HG03045 (cell line): ENCODE data around the gene ATP8A2.

Experiments
- ATAC-seq: cut with Tn5 transposase; IDR thresholded peaks from one replicate; pipeline ENCODE4 v1.9.1; 2021; ENCODE audit warnings: mild to moderate bottlenecking, moderate library complexity; ENCODE audit not compliant: unreplicated experiment

The ATP8A2 gene

DNA sequence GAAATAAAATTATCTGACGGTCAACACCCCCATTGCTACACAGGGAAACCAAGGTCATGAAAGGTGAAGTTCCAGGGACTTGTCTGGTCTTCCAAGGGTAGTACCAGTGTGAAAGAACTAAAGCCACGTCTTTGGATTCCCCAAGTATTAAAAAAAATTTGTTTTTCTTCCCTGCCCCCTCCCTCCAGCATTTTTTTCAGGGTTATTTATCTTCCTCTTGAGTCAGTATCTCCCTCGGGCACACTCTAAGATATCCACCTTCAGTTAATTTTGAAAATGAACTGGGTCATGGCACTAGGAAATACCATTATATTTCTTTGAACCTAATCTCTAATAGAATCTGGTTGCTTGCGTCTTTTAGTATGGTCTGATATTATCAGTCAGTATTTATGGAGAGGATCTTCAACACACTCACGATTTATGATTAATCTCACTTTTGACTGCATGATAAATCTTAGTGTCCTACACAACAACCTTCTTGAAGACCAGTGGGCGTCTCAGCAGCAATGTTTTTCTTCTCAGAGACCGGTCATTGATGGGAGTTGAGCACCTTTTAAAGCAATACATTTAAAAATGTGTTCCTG lies 9.1 kb downstream of the ATP8A2 start:
- ATAC-seq, result no peak

DNA sequence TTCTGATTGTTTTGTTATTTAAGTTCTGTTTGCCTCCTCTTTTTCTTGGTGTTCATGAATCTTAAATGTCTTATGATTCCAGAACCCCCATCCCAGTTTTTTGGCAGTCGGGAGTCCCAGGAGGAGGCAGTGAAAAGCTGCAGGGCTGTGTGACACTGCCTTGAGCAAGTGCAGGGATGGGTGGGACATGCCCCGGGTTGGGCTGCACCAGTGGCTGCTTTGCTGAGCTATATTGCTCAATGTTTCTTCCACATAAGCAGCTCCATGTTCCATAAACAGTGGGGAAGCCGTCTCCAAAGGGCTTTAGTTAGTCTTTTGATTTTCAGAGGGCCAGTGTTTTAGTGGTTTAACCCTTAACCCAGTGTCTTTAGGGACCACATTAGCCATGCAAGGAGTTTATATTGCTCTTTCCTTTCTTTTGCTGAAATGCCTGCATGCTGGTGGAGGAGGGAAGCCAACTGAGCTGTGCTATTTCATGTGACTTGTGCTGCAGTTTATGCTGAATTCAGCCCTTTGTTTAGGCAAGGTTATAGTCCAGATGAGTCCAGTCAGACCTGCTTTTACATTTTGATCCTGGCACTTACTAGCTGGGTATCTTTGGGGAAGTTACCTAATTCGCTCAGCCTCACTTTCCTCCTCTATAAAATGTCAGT lies 13.1 kb downstream of the ATP8A2 start:
- ATAC-seq, result no peak

DNA sequence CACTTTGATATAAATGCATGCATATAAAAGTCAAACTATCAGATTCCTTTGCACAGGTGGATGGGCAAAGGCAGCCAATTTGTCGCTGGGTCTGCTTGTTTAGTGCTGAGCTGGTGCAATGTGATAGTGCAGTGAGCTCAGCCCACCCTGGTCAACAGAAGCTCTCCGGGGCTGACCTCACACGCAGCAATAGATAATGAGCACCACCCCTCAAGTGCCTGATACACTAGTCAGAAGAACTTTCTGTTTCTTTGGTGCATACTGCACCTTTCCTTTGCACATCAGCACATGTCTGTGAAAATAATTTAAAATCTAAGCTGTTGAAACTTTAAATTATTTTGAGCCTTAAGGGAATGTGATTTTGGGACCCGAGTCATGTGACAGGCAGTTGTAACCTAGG lies 20.2 kb downstream of the ATP8A2 start:
- no peak for ATAC-seq

DNA sequence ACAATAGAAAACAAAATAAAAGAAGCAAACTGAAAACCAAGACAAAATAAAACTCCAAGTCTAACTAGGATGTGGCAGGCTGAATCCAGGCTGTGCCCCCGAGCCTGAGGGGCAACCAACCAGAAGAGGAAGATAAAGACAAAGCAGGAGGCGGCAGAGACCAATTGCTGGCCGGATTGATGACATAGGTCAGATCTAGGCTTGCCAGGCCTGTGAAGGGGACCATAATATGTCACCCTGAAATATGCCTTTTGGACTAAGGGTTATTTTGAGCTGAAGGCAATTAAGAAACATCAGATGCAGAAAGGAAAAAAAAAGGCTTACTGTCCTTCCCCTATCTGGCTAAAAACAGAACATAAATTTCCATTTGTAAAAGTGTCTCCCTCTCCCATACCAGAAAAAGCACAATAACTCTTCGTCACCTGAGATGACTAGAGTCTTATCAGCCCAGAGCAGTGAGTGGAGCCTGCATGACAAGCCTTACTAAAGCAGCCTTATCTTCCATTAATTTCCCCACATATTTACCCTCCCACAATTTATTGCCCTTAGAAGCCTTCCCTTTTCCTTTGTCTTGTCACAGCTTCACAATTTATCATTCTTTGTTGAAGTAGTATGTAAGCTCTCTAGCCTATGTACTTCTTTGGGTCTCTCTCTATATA lies 22.8 kb downstream of the ATP8A2 start:
- ATAC-seq, result no peak

DNA sequence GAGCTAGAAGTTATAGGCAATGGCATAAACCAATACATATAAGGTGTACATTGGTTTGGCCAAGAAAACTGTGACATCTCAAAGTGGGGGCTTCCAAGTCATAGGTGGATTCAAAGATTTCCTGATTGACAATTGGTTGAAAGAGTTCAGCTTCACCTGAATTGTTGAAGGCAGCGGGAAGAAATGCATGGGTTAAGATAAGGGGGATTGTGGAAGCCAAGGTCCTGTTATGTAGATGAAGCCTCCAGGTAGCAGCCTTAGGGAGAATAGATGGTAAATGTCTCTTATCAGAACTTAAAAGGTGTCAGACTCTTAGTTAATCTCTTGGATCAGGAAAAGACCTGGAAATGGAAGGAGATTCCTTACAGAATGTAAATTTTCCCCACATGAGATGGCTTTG lies 26.0 kb downstream of the ATP8A2 start:
- ATAC-seq, result no peak

DNA sequence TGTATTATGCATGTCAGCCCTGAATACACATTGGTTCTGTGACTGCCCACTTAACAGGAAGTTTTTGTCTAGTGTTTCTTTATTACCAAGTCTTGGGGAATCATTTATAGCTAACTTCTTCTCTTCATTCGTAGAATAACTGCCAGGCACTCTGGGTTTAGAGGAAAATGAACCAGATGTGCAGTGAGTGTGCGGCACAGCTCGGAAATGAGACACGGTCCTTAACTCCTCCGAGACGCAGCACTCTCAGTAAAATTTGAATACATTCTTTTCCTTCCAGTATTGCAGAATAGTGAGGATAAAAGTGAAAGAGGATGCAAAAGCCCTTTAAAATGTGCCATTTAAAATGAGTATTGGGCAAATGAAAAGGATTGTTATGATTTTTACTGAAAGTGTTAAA lies 29.2 kb downstream of the ATP8A2 start:
- no peak for ATAC-seq

DNA sequence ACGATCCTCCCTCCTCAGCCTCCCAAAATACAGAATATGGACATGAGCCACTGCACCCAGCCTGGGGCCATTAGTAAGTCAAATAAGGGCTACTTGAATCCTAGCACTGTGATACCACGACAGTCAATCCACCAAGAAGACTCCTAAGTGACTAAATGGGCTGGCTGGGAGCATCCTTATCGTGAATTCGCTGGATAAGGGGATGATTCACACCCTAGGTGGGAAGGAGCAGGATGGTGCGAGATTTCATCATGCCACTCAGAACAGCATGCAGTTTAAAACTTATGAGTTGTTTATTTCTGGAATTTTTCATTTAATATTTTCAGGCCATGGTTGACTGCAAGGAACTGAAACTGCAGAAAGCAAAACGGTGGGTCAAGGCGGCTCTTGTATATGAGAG lies 30.2 kb downstream of the ATP8A2 start:
- ATAC-seq, result no peak

DNA sequence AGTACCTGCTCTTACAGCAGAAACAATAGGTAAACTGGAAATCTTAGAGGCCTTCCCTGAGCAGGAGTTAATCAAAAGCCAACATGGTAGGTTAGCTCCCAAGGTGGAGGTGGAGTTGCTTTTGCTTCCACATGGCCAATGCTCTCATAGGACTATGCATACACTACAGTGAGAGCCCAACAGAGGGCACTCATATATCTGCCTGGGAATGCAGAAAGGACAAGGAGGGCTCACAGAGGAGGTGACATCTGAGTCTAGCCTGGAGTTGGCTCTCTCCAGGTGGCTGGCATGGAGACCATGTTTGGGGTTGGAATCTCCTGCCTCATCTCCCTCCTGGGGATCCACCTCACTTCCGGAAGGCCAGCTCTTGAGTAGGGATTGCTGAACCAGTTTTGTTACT lies 34.6 kb downstream of the ATP8A2 start:
- no peak for ATAC-seq

DNA sequence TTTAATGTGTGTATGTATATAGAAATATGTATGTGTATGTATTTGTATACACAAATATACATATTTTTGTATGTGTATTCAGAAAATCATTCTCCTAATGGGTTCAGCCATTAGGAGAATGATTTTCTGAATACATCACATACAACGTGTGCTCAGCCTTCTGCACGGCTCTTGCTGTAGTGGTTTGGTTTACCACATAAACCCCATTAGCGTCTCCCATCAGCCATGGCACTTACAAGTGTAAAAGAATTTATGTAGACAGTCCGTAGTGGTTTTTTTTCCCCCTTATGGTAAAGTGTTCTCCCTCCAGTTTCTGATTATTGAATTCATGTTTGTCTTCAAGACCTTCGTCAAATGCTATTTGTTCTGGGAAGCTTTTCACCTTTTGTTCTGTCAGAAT lies 38.2 kb downstream of the ATP8A2 start:
- ATAC-seq, result no peak

DNA sequence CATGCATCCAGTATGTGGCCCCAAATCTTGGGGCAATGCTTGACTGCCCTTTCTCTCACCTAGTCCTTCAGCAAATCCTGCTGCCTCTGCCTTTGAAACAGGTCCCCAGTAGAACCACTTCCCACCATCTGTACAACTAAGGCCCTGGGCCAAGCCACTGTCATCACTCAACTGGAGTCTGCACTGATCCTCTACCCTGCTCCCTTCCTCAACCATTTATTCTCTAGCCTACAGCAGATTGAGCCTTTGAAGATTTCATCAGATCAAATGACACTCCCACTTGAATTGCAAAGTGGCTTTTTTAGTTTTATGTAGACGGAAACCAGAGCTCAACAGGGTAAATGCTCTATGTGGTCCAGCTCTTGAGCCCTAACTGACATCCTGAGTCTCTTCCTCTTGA lies 43.5 kb downstream of the ATP8A2 start:
- ATAC-seq, result no peak

DNA sequence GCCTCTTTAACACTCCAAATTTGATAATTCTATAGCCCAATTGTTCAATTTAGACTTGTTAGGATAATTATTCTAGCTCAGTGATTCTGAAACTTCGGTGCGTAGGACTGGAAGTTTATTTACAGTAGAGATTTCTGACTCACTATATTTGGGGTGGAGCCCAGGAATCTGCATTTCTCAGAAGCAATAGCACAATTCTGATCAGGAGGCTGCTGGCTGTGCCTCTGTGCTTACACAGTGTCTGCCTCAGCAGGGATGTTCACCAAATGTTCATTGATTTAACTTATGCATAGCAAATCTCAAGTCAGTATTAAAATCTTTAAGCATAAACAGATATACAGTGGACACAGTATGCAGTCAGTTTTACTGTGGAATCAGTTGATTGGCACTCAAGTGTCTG lies 45.8 kb downstream of the ATP8A2 start:
- no peak for ATAC-seq

DNA sequence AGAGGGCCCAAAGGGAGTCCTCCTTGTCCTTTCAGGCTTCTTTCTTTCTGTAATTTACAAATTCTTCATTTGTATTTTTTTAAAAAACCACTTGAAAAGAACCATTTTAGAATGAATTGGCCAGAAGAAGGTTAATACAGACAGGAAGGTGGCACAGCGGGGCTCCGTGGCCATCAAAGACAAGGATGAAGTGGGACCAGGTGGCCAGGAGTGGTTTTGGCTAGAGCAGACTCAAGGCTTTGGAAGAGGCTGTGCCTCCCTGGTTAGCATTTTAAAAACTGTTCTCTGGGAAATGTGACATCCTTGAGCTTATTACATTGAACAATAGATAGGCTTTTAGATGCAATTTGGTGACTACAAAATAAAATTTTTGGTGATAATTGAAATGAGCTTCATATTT lies 48.4 kb downstream of the ATP8A2 start:
- no peak for ATAC-seq

DNA sequence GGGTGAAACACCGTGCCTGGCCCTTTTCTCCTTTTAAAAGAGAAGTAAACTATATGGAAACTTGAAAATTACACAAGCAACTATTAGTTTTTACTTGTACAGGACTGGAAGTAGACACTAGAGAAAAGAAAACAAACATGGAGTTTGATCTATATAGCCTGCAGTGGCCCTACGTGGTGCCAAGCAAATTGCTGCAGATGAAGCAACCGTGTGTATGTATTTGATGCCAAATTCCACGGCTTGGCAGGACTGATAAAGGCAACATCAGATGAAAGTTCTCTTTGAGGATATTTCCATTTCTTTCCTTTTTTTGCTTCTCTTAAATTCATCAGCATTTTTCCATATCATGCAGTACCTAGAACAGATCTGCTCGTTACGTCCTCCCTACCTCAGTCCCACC lies 49.8 kb downstream of the ATP8A2 start:
- no peak for ATAC-seq

DNA sequence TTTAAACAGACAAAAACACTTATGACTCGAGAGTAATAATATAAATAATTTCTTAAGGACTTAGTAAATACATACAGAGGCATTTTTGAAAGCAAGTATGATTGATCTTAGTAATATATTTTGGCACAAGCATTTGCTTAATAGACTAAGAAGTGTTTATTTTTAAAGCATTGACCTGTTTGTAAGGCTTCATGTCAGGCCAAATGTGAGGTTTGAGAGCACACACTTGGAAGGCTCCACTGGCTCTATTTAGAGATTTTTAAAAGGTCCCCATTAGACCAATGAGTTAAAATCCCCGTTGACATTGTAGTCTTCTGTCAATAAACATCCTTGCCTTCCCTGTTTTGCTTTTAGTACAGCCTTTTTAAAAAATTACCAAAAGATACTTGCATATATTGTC lies 50.4 kb downstream of the ATP8A2 start:
- no peak for ATAC-seq

DNA sequence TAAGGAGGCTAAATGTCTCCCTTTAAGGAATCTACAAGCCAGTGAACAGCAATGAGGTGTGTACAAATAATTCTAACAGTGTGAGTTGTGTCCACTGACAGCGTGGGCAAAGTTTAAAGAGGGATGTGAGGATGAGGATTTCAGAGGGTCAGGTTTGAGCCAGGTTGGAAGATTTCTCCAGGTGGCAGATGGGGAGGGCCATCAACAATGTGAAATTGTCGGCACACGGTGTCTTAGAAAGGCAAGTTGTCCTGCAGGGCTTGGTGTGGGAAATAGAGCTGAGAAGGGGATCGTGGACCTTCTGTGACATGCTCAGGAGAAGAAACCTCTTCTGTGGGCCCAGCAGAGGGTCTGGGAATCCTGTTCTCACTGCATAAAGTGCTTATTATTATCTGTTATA lies 52.1 kb downstream of the ATP8A2 start:
- ATAC-seq, result no peak

DNA sequence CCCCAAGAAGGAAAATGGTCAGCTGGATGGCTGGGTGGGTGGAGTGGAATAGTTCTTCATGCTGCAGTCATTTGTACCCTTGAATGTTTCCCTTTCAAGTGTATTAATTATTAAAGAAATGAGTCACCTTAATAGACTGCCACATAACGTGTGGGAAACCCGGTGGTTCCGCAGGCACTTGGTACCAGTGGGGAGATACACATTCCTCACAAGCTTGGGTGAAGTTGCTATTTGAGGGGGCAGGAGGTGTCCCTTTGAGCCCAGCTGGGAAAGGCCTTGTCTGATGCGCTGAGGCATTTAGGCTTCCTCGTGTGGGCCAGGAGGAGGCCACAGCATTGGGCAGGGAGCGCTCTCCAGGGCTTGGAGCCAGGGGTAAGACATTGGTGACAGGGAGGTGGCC lies 57.7 kb downstream of the ATP8A2 start:
- no peak for ATAC-seq

DNA sequence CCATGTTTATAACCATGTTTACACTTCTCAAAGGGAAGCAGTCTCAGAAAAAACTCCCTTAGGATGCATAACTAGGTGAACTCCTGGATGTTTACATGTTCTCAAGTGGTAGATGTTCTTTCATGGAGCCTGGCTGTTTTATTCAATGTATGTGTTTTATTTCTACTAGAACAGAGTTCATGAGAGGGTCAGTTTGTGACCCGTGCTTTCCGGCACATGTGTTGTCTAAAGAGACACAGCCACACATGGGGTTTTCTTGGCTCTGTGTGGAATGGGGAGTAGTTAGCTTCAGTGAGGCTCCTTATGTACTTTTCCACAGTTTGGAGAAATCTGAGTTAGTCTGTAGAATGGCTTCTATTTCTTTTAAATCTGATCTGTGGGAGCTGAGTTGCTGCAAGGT lies 60.9 kb downstream of the ATP8A2 start:
- ATAC-seq, result no peak

DNA sequence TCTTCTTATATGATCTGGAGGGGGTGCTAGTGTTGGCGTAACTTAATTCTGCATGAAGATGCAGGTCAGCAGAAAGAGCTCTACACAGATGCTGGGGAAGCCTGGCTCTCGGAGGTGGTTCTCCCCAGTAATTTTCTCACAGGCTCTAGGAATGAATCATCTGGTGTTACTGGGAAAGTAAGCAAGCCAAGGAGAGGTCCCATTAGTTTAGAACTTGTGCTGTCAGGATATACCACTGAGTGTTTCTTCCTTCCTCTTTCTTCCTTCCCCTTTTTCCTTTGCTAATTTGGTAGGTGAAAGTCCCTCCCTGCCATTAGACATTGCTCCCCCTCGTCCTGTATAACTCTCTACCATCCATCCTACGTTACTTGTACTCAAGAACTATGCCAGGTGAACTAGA lies 68.3 kb downstream of the ATP8A2 start:
- ATAC-seq, result no peak

DNA sequence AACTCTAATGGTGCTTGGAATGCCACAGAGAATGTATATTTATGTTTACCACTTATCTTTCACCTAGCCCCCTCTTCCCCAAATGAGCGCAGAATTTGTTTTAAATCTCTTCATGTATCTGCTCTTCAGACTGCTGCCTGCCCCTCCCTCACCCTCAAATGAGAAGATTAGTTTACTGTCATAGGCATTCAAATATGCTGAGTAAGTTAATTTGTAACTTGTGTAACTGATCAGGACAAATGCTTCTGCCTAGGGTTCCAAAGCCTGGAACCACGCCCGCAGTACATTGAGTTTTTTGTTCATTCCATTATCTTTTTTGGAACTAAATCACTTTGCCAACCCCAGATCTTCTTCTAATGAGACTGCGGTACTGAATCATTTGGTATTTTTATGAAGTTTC lies 74.5 kb downstream of the ATP8A2 start:
- ATAC-seq, result no peak

DNA sequence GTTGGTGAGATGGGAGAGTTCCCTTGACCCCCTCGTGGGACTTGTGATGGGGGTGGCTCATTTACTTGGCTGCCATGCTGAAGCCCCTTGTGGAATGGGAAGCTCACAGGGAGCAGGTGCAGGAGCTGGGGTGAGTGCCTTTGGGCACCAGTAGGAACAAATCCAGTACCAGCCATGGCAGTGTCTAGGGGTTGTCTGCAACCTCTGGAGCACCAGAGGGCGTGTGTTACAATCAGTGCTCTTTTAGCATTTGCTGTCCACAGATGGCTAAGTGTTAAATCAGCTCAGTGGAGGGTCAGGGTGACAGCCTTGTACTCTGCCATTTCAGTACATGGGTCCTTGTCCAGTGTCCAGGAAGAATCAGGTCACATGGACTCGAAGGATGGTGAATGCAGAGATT lies 75.6 kb downstream of the ATP8A2 start:
- ATAC-seq, result no peak

DNA sequence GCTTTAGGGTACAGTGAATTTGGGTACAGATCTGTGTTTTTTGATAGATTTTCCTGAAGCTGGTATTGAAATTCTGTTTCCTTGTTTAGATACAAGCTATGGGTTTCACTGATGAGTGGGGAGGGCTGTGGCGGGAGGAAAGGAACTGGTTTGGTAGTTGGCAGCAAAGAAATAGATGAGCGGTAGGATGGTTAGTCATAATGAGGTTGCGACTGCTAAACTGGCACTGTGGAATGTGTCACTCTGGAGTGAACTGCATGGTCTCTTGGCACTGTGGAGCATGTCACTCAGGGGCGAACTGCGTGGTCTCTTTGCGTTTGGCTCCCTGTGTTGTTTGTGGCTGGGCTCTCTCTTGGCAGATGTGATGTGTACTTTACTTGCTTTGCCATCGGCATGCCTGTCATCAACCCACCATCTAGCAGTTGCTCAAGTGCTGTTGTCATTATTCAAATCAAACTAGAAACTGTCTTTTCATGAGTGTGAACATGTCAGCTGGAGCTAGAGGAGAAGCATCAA lies 82.1 kb downstream of the ATP8A2 start:
- ATAC-seq, result no peak

DNA sequence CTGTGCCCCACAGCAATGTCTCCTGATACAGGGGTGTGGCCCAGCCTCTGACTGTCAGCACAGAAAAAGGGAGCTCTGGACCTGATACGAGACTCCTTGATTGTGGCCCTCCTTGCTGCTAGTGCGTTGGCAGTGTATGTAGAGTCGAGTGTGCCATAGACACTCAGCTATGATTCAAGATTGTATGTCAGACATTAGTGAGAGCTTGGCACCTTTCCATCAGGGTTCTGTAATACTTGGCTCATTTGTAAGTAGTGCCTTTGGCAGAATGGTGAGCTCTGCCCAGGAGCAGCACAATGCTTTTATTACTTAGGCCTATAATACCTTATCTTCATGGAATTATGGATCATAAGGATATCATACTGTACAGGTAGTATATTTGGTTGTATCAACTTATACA lies 83.4 kb downstream of the ATP8A2 start:
- ATAC-seq, result no peak

DNA sequence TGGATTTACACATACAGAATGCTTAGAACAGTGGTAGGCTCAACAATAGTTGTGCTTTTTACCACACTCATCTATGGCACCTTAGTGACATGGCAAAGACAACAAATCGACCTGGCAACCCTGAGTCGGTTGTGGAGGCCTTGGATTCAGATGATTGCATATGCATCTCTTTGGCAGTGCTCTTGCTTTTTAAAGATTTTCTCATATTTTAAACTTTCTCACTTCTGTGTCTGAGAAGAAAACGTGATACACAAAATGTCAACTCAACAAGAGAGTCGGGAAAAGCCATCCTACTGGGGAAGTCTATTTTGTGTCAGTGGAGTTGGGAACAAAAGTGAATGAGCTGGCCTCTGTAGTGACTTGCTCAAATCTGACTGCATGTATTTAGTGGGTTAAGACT lies 85.8 kb downstream of the ATP8A2 start:
- no peak for ATAC-seq
